KMS-11 (cell line): ENCODE data around the gene PHF12.

Experiments used
- H2AFZ ChIP-seq: fragments of 200-600 bp; sonication (generic); 2 replicates; pipeline ENCODE4 v1.6.1; 2016; ENCODE audit warnings: antibody characterized with exemption, mixed run types, low read depth
- H3K27ac ChIP-seq: fragments of 200-600 bp; sonication (generic); 2 replicates; pipeline ENCODE4 v1.6.1; 2016; ENCODE audit warnings: mild to moderate bottlenecking, mixed run types
- H3K27me3 ChIP-seq: fragments of 200-600 bp; sonication (generic); 2 replicates; pipeline ENCODE4 v1.6.1; 2017; ENCODE audit warnings: mild to moderate bottlenecking, low read depth, mixed run types, moderate library complexity; ENCODE audit not compliant: insufficient read depth
- H3K36me3 ChIP-seq: fragments of 200-600 bp; sonication (generic); 2 replicates; pipeline ENCODE4 v1.6.1; 2017; ENCODE audit warnings: mild to moderate bottlenecking, mixed run types; ENCODE audit not compliant: insufficient read depth
- H3K4me1 ChIP-seq: fragments of 200-600 bp; sonication (generic); 2 replicates; pipeline ENCODE4 v1.6.1; 2016; ENCODE audit warnings: mild to moderate bottlenecking, low read depth, mixed run types; ENCODE audit not compliant: poor library complexity, severe bottlenecking
- H3K4me2 ChIP-seq: fragments of 200-600 bp; sonication (generic); 2 replicates; pipeline ENCODE4 v1.7.0; 2016; ENCODE audit warnings: mild to moderate bottlenecking, mixed run types
- H3K4me3 ChIP-seq: fragments of 200-600 bp; sonication (generic); IDR thresholded peaks from 2 replicates; pipeline ENCODE4 v1.6.1; 2017; ENCODE audit warnings: low read depth, low read length, mixed read lengths; ENCODE audit not compliant: insufficient read depth
- H3K79me2 ChIP-seq: fragments of 200-600 bp; sonication (generic); 2 replicates; pipeline ENCODE4 v1.6.1; 2016; ENCODE audit warnings: low read depth, mixed run types; ENCODE audit not compliant: insufficient read depth
- H3K9ac ChIP-seq: fragments of 200-600 bp; sonication (generic); 2 replicates; pipeline ENCODE4 v1.6.1; 2016; ENCODE audit warnings: mild to moderate bottlenecking, mixed run types
- H4K20me1 ChIP-seq: fragments of 200-600 bp; sonication (generic); 2 replicates; pipeline ENCODE4 v1.6.1; 2016; ENCODE audit warnings: mild to moderate bottlenecking, mixed run types; ENCODE audit not compliant: insufficient read depth
- TF ChIP-seq, protein P1 (sequence below): fragments of 200-600 bp; sonication (generic); conservative IDR thresholded peaks from 2 replicates; pipeline ENCODE4 v1.6.1; 2017; ENCODE audit warnings: low read depth, mild to moderate bottlenecking, antibody characterized with exemption, low read length, moderate library complexity, mixed read lengths

Gene PHF12

DNA sequence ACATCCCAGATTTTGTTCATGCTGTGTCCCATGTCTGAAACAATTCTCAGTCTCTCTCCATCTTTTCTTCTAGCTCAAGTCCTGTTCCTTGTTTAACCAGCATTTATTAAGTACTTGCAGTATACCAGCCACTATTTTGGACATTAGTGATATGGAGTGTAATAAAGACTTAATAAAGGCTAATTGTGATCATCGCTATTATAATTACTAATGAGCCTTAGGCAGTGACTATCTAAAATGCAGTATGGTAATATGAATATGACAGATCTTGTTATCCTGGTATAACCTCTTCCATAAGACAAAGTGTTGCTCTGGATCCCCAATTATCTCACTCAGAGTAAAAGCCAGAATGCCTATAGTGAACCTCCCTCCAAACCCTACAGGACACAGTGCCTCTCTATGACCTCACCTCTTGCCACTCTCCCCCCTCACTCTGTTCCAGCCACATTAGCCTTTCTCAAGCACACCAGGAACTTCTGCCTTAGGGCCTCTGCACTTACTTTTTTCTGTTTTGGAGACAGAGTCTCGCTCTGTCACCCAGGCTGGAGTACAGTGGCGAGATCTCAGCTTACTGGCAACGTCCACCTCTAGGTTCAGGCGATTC is 52.0 kb downstream of the PHF12 start:
- no peak overlapping the region for H3K27ac ChIP-seq
- no peak overlapping the region for H3K4me3 ChIP-seq
- no peaks in the 10 kb centered on the region for H3K27me3 ChIP-seq
- H3K36me3 ChIP-seq: no peaks in the 10 kb centered on the region
- H4K20me1 ChIP-seq: no peaks in the 10 kb centered on the region
- no peak overlapping the region for H2AFZ ChIP-seq
- peaks cover 47% of the 10 kb centered on the region for H3K4me1 ChIP-seq
- H3K79me2 ChIP-seq: peaks cover 12% of the 10 kb centered on the region; the same call in 1 of the 2 replicates
- H3K4me2 ChIP-seq: no peak overlapping the region; the same call in 1 of the 2 replicates
- no peak overlapping the region for H3K9ac ChIP-seq
- TF ChIP-seq, protein P1, sequence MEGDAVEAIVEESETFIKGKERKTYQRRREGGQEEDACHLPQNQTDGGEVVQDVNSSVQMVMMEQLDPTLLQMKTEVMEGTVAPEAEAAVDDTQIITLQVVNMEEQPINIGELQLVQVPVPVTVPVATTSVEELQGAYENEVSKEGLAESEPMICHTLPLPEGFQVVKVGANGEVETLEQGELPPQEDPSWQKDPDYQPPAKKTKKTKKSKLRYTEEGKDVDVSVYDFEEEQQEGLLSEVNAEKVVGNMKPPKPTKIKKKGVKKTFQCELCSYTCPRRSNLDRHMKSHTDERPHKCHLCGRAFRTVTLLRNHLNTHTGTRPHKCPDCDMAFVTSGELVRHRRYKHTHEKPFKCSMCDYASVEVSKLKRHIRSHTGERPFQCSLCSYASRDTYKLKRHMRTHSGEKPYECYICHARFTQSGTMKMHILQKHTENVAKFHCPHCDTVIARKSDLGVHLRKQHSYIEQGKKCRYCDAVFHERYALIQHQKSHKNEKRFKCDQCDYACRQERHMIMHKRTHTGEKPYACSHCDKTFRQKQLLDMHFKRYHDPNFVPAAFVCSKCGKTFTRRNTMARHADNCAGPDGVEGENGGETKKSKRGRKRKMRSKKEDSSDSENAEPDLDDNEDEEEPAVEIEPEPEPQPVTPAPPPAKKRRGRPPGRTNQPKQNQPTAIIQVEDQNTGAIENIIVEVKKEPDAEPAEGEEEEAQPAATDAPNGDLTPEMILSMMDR: no peak

DNA sequence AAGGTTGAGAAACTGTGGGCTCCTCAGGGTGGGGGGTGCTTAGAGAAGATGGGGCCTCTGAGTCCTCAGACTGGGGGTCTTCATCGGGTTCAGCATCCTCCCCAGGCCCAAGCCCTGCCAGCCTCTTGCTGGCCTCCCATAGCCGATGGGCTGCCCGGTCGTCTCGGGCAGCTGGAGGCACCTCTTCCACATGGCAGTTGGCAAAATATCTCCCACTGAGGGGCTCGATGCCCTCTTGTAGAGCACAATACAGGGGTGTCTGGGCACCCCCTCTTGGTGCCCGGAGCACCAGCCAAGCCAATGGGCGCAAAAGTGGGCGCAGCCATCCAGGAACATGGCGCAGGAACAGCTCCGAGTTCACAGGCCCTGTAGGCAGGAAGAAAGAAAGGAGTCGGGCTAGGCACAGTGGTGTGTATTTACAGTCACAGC is 52.8 kb downstream of the PHF12 start:
- Histone ChIP-seq H3K79me2 (peaks cover 12% of the 10 kb centered on the region; the same call in 1 of the 2 replicates), H3K27me3 (no peaks in the 10 kb centered on the region), H3K36me3 (no peaks in the 10 kb centered on the region), H3K4me3 (no peak overlapping the region), H3K4me2 (peak overlapping the region; percentile 84), H4K20me1 (no peaks in the 10 kb centered on the region), H3K27ac (no peak overlapping the region), H2AFZ (no peak overlapping the region), H3K9ac (no peak overlapping the region), H3K4me1 (peaks cover 55% of the 10 kb centered on the region)
- TF ChIP-seq, protein P1: no peak

GRCh38 chr17:28897769-28898526 is 53.4 kb downstream of the PHF12 start:
- Histone ChIP-seq H3K4me2 (peak overlapping the region; percentile 84), H3K27me3 (no peaks in the 10 kb centered on the region), H3K4me3 (no peak overlapping the region), H3K4me1 (peaks cover 57% of the 10 kb centered on the region), H3K36me3 (no peaks in the 10 kb centered on the region), H4K20me1 (no peaks in the 10 kb centered on the region), H3K9ac (peak overlapping the region; percentile 70), H3K27ac (peak overlapping the region; percentile 23), H2AFZ (peak overlapping the region; percentile 96), H3K79me2 (peaks cover 12% of the 10 kb centered on the region; the same call in 1 of the 2 replicates)
- TF ChIP-seq, protein P1: no peak

GRCh38 chr17:28896884-28897768 is 54.2 kb downstream of the PHF12 start, which contains the start of gene FLOT2:
Gene FLOT2 (minus strand): TSS chr17:28897733. CDS start chr17:28897574, 159 bp downstream.
- no peaks in the 10 kb centered on the region for H3K36me3 ChIP-seq
- peaks cover 10% of the 10 kb centered on the region; the same call in 1 of the 2 replicates for H3K79me2 ChIP-seq
- H3K27me3 ChIP-seq: no peaks in the 10 kb centered on the region
- H4K20me1 ChIP-seq: no peaks in the 10 kb centered on the region
- peak within 1 kb of the TSS; percentile 70 for H3K9ac ChIP-seq
- H3K4me2 ChIP-seq: peak within 1 kb of the TSS; percentile 84
- H3K4me3 ChIP-seq: no peak within 1 kb of the TSS
- H2AFZ ChIP-seq: peak within 1 kb of the TSS; percentile 96
- peak within 1 kb of the TSS; percentile 23 for H3K27ac ChIP-seq
- peaks cover 65% of the 10 kb centered on the region for H3K4me1 ChIP-seq
- TF ChIP-seq, protein P1: peak; percentile 27; the same call in 1 of the 2 replicates
